Endothelial cell of umbilical vein (primary cell): ENCODE measurements around the gene MAGEA9B.
"Not testable (repeated sequence)": the region's sequence is repeated elsewhere in the genome, so short reads cannot be mapped to it uniquely, and the experiment has no call there.

Experiments used
- EZH2 ChIP-seq: IDR thresholded peaks from 2 replicates; pipeline ENCODE4 v1.6.1; 2012; ENCODE audit warnings: borderline replicate concordance, low read depth, mild to moderate bottlenecking, moderate library complexity, low read length, inconsistent platforms; ENCODE audit not compliant: severe bottlenecking
- GATA2 ChIP-seq: IDR thresholded peaks from 2 replicates; pipeline ENCODE4 v1.7.0; 2011; ENCODE audit warnings: low read depth, mild to moderate bottlenecking, moderate library complexity, mixed read lengths, low read length; ENCODE audit not compliant: insufficient read length, insufficient read depth
- JUN ChIP-seq: IDR thresholded peaks from 2 replicates; pipeline ENCODE4 v1.6.1; 2011; ENCODE audit warnings: borderline replicate concordance, low read depth; ENCODE audit not compliant: insufficient read length, insufficient read depth
- POLR2AphosphoS5 ChIP-seq: IDR thresholded peaks from 2 replicates; pipeline ENCODE4 v1.6.1; 2012; ENCODE audit warnings: low read depth, mild to moderate bottlenecking, control low read depth, low read length, moderate library complexity; ENCODE audit not compliant: insufficient read depth
- TF ChIP-seq, protein P1 (sequence below), 2 donors: IDR thresholded peaks; 1 replicate in 1 of 2; 2 replicates in 1 of 2; pipeline ENCODE4 v1.5.1; 2011; ENCODE audit warnings: low read length in 2 of 2, mild to moderate bottlenecking in 2 of 2, moderate library complexity in 2 of 2, control low read depth in 1 of 2, inconsistent platforms in 1 of 2, low read depth in 1 of 2; ENCODE audit not compliant: insufficient read depth in 1 of 2; ENCODE audit errors: extremely low read depth in 1 of 2

DNA sequence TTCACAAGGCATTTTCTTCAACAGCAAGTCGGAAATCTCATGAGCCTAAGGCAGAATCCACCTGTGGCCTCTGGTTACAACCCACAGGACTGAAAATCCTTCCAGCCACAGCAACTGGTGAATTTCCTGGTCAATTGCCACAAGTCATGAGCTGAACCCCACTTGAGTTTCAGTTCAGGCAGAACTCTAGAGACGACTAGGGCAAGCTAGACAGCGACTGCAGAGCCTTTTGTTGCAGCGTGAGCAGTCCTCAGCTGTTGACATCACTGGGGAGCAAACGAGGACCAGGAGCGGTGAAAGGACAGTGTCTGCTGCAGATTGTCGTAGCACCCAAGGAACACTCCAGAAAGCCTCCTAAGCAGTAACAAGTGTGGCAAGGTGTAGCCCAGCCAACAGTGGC lies 8.7 kb upstream of the MAGEA9B start:
- TF ChIP-seq, protein P1, sequence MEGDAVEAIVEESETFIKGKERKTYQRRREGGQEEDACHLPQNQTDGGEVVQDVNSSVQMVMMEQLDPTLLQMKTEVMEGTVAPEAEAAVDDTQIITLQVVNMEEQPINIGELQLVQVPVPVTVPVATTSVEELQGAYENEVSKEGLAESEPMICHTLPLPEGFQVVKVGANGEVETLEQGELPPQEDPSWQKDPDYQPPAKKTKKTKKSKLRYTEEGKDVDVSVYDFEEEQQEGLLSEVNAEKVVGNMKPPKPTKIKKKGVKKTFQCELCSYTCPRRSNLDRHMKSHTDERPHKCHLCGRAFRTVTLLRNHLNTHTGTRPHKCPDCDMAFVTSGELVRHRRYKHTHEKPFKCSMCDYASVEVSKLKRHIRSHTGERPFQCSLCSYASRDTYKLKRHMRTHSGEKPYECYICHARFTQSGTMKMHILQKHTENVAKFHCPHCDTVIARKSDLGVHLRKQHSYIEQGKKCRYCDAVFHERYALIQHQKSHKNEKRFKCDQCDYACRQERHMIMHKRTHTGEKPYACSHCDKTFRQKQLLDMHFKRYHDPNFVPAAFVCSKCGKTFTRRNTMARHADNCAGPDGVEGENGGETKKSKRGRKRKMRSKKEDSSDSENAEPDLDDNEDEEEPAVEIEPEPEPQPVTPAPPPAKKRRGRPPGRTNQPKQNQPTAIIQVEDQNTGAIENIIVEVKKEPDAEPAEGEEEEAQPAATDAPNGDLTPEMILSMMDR (IDR thresholded peaks at IDR 0.05; ENCODE audit: extremely low read depth in 1 of 2, insufficient read depth in 1 of 2, low read depth in 1 of 2, low read length in 2 of 2), result not testable (repeated sequence)
- not testable (repeated sequence) for TF ChIP-seq GATA2, POLR2AphosphoS5, JUN, EZH2
